ENCODE results near the gene PDZD7.

The PDZD7 gene

DNA sequence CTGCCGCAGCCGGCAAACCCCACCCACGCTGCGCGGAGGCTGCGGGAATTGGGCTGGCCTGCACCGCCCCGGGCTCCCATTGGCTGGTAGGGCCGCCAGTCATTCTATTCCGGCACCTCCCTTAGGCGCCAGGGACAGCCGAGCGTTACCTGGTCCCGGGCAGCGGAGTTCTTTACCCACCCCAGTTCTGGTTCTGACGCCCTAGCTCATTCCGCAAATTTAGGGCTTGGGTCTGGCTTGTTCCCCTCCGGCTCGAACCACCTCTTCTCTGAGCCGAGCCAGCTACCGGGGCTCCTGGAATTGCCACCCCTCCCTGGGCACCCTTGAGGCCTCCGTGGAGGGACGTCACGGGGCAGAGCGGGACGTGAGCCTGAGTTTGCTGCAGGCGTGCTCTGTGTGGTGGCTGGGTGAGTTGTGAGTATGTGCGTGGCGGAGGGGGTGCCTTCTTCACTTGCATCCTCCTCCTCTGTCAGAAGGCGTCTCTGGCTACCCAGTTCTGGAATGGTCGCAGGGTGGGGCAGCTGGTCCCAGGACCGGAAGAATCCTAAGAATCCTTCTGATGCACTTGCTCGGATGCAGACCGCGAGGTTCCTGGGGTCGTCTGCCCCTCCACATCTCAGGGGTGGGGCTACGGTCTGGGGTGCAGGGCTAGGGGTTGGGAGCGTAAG is at the start of gene PDZD7, which contains the start of gene SFXN3:
Gene PDZD7 (minus strand): TSS at position 2 of the 668 bp plus-strand sequence. CDS start 910 bp downstream, outside the sequence.
Gene SFXN3 (plus strand): TSS at position 107 of the 668 bp plus-strand sequence. CDS start 3,461 bp downstream, outside the sequence.
- peak; percentile 27 to 90 for DNase-seq

GRCh38 chr10:101079874-101080273 is 48.9 kb upstream of the PDZD7 start:
- DNase-seq = no peak

DNA sequence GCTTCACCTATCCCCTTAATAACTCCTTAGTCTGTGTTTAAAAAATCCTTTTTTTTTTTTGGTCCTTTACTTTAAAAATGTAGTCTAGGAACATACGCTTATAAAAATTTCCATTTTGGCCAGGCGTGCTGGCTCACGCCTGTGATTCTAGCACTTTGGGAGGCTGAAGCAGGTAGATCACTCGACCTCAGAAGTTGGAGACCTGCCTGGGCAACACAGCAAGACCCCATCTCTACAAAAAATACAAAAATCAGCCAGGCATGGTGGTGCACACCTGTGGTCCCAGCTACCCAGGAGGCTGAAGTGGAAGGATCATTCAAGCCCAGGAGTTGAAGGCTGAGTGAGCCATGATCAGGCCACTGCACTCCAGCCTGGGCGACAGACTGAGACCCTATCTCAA is 45.7 kb upstream of the PDZD7 start:
- DNase-seq = no peak

GRCh38 chr10:101075775-101076174 is 44.8 kb upstream of the PDZD7 start:
- no peak for DNase-seq

GRCh38 chr10:101073631-101074030 is 42.7 kb upstream of the PDZD7 start:
- no peak for DNase-seq

- no peak for DNase-seq
These were observed 42.0 kb upstream of the PDZD7 start for GRCh38 chr10:101072923-101073322.

DNA sequence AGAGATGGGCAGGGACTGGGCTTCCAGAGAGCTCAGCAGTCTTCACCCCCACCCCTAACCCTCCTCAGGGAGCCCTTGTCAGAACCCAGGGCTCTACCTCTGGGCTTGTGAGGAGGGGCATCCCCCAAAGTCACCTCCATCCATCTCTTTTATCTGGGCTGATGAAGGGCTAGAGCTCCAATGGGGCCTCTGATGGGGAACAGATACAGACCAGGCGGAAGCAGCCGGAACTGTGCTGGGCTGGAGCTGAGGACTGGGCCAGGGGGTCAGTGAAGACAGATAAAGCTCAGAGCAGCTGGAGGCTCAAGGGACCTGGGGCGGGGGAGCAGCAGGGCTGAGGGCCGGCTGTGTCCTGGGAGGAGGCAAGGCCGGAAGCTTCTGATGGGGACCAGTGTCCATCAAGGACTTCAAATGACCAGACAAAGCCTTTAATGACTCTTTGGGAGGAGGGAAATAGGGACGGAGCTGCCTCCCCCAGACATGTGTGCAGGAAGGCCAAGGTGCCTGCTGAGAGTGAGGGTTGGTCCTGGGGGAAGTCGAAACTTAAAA is 41.0 kb upstream of the PDZD7 start:
- DNase-seq = no peak

GRCh38 chr10:101071267-101071884 is 40.4 kb upstream of the PDZD7 start:
- no peak for DNase-seq

- no peak for DNase-seq
These were observed 39.2 kb upstream of the PDZD7 start for GRCh38 chr10:101070098-101070497.

DNA sequence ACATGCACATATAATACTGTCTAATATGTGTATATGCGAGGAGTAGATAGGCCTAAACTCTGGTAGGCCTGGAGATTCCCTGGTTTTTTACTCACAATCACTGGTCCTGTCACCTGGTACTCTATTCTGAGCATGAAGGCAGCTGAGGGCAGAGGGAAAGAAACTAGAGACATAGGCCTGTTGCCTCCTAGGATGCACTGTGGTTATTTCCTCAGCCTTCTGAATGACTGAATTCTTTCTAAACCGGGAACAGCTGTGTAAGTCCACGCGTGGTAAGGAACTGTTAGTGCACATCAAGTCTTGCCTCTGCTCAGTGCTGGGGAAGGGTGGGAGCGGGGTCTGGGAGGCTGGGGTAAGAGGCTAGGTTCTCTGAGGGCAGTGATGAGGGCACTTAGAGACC is 38.5 kb upstream of the PDZD7 start:
- DNase-seq = no peak

DNA sequence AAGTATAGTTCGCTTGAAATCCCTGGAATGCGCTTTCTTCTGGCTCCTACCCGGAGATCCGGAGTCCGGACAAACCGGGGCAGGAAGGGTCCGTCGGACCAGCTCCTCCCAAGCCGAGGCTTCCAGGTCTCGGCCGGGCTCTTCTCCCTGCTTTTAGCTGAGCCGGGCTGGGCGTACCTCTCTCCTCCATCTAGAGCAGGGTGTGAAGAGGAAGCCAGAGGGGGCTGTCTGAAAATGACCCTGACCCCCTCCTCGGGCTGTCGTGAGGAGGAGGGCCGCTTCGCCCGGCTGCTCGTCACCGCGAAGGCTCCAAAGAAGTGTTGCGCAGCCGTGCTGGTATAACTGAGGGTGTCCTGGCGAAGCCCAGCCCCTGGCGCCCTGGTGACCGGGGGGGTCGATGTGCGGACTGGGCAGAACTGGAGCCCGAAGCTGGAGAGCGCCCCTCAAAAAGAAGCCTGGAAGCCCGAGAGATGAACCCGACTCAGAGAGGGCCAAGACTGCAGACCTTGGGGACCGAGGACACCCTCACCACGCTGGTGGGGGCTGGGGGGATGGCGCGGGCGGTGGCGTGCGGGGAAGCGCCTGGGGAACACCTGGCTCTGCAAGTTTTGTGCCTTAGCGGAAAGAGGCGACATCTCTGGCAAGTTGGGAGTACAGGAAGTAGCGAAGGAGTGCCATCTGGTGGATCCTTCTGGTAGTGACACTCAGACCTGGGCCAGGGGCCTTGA is 36.6 kb upstream of the PDZD7 start:
- DNase-seq = peak; percentile 66 to 87

GRCh38 chr10:101066896-101067355 is 36.0 kb upstream of the PDZD7 start:
- DNase-seq = peak in 1 of 2 experiments; percentile 62

- DNase-seq = peak; percentile 45 to 77
These were observed 35.4 kb upstream of the PDZD7 start for GRCh38 chr10:101066146-101066895.

DNA sequence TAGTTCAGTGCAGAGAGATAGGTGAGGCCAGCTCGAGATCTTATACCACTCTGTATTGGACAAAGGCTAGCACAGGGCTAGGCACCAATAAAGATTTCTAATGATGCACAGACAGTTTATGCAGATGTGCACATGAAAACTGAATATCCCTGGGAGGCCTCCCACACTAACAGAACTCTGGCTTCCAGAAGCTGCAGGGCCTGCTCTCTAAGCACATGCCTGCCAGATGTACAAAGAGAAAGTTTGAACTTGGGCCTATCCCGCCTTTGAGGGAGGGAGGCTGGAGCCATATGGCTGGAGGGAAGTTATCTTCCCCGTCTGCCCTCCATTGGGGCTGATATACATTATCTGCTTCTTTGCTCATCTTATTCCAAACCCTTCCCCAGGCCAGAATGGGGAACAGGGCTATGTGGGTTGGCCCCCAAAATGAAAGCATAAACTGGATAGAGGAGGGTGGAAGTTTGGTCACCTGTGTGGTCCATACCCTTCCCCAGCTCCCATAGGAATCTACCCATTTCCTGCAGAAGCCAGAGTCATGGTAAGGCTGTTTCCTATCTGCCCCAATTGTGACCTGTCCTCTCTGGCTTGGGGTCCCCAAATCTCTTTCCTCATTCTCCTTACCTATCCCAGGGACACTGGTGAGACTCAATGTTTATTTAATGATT is 34.7 kb upstream of the PDZD7 start:
- no peak for DNase-seq

- DNase-seq = no peak
These were observed 33.6 kb upstream of the PDZD7 start for GRCh38 chr10:101064415-101065030.

- no peak for DNase-seq
These were observed 32.9 kb upstream of the PDZD7 start for GRCh38 chr10:101063548-101064414.

DNA sequence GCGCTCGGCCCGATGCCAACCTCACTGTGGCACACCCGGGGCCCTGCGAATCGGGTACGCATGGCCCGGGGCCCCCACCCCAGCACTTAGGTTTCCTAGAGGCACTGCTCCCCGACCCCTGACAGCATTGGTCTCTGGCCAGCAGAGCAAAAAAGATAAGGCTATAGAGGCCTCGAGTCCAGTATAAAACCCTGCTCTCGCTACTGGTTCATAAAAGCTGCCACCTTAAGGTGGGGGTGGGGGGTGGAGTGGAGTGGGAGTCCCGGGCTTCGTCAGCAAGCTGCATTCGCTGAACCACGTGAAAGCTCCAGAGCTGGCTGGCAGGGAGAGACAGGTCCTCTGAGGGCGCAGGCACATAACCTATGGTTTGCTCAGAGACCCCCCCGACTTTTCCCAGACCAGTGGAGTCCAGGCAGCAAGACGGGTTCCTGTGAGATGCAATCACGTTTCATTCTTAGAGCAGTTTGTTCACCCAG is 32.2 kb upstream of the PDZD7 start:
- no peak for DNase-seq

- peak; percentile 30 to 86 for DNase-seq
These were observed 31.5 kb upstream of the PDZD7 start for GRCh38 chr10:101062232-101063049.

DNA sequence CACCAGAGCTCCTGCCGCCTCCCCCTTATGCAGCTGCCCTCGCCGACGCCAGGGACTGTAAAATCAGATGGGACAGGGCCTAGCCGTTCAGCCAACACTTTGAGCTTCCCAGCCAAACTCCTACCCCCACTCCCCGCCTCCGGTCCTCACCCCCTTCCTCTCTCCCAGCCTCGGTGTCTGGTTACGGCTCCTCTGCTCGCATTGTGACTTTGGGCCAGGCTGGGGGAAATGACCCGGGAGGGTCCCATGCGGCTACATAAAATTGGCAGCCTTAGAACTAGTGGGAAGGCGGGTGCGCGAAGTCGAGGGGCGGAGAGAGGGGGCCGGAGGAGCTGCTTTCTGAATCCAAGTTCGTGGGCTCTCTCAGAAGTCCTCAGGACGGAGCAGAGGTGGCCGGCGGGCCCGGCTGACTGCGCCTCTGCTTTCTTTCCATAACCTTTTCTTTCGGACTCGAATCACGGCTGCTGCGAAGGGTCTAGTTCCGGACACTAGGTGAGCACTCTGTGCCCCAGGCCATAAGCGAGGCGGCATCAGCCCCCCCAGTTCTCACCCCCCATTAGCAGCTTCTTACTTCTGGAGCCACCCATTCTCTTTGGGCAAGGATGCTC is 30.8 kb upstream of the PDZD7 start, which contains the start of gene KAZALD1:
Gene KAZALD1 (plus strand): TSS at position 366 of the 608 bp plus-strand sequence. CDS start 604 bp downstream, outside the sequence.
- DNase-seq = peak; percentile 38 to 75

All from NCI-H526 (cell line).